Ovary (tissue), 3 donors: Measurements from ENCODE around the gene STOML2.
"Not testable (repeated sequence)": the region's sequence is repeated elsewhere in the genome, so short reads cannot be mapped to it uniquely, and the experiment has no call there.

Experiments used
- CTCF ChIP-seq, 3 donors: fragments of 450-650 bp in 2 of 3; fragments of 200-600 bp in 1 of 3; IDR thresholded peaks; one replicate each; pipeline versions ENCODE4 v1.5.1 to v1.8.0; 2016 to 2022; ENCODE audit warnings: antibody characterized with exemption in 3 of 3, mild to moderate bottlenecking in 1 of 3
- EP300 ChIP-seq: sonication (generic); formaldehyde crosslinking; IDR thresholded peaks from one replicate; pipeline ENCODE4 v1.6.1; 2017; ENCODE audit warnings: antibody characterized with exemption
- donor health status: DM: no; HTN: no; CAD: no.

- TF ChIP-seq CTCF (IDR thresholded peaks at IDR 0.05); EP300: not testable (repeated sequence)
Measured at GRCh38 chr9:35147941-35148563, 45.1 kb upstream of the STOML2 start.
